ENCODE data around the gene C1QTNF3.

The C1QTNF3 gene

GRCh38 chr5:33992864-33993263, 50.1 kb downstream of the C1QTNF3 start:
- no peak for DNase-seq

- no peak for DNase-seq
Observed at GRCh38 chr5:33985447-33985846, 57.6 kb downstream of the C1QTNF3 start.

- no peak for DNase-seq
Observed at GRCh38 chr5:33984671-33985124, 58.3 kb downstream of the C1QTNF3 start, which contains the start of gene SLC45A2. Gene SLC45A2, minus strand, starts transcription at chr5:33984693. Its CDS starts 110 bp downstream, at chr5:33984583.

- no peak for DNase-seq
Observed at GRCh38 chr5:33984178-33984577, 58.8 kb downstream of the C1QTNF3 start.

GRCh38 chr5:33981408-33982162, 61.4 kb downstream of the C1QTNF3 start:
- no peak for DNase-seq

- DNase-seq, result no peak
Observed at GRCh38 chr5:33980030-33980429, 63.0 kb downstream of the C1QTNF3 start.

GRCh38 chr5:33978306-33978705, 64.7 kb downstream of the C1QTNF3 start:
- DNase-seq, result no peak

- DNase-seq, result no peak
Observed at GRCh38 chr5:33976307-33976706, 66.7 kb downstream of the C1QTNF3 start.

GRCh38 chr5:33975852-33976251, 67.2 kb downstream of the C1QTNF3 start:
- DNase-seq, result no peak

GRCh38 chr5:33973271-33973670, 69.7 kb downstream of the C1QTNF3 start:
- DNase-seq, result no peak

GRCh38 chr5:33969572-33970452, 73.2 kb downstream of the C1QTNF3 start:
- DNase-seq, result peak in 1 of 6 experiments; percentile 5

GRCh38 chr5:33968211-33969005, 74.6 kb downstream of the C1QTNF3 start:
- no peak for DNase-seq

All from stimulated activated naive CD4-positive, alpha-beta T cell (primary cell).